HEK293 (cell line): ENCODE results near the gene CLCN1.

Experiments used
- CTCF ChIA-PET: fragments of 350-600 bp; formaldehyde crosslinking; extraction: SDS; loops from one replicate; lab custom pipeline; 2021; ENCODE audit warnings: antibody characterized with exemption; lab: Yijun Ruan, JAX
- POLR2A ChIA-PET: fragments of 300-600 bp; formaldehyde crosslinking; extraction: SDS; loops from one replicate; lab custom pipeline; 2020; ENCODE audit warnings: antibody characterized with exemption, inconsistent platforms; lab: Yijun Ruan, JAX
- H3K27ac ChIP-seq: fragments of 200-500 bp; sonication (Bioruptor generic); 2 replicates; pipeline ENCODE4 v1.5.1; 2014; ENCODE audit warnings: low read depth, low read length, control low read depth, inconsistent platforms; ENCODE audit errors: extremely low read depth
- H3K36me3 ChIP-seq, 2 experiments: fragments of 200-500 bp in 1 of 2; sonication (Bioruptor generic) in 1 of 2; 1 replicate in 1 of 2; 2 replicates in 1 of 2; pipeline ENCODE4 v1.5.1; 2014 to 2017; ENCODE audit warnings: inconsistent platforms in 2 of 2, low read length in 2 of 2; ENCODE audit not compliant: control insufficient read depth in 2 of 2, insufficient read depth in 1 of 2
- H3K4me1 ChIP-seq: fragments of 200-500 bp; sonication (Bioruptor generic); 2 replicates; pipeline ENCODE4 v1.5.1; 2014; ENCODE audit warnings: mild to moderate bottlenecking, low read length, inconsistent platforms; ENCODE audit not compliant: control insufficient read depth, insufficient read depth
- H3K4me3 ChIP-seq: 2 replicates; pipeline ENCODE4 v1.5.1; 2011; ENCODE audit warnings: low read depth, mild to moderate bottlenecking, control low read depth, low read length, moderate library complexity
- H3K9me3 ChIP-seq: fragments of 200-500 bp; sonication (Bioruptor generic); 2 replicates; pipeline ENCODE4 v1.5.1; 2014; ENCODE audit warnings: low read depth, low read length, inconsistent platforms; ENCODE audit not compliant: control insufficient read depth, insufficient read depth
- GLIS2 ChIP-seq: fragments of 450-650 bp; formaldehyde crosslinking; IDR thresholded peaks from 2 replicates; pipeline ENCODE4 v1.5.1; 2016; ENCODE audit warnings: missing biosample characterization, missing genetic modification characterization
- KLF9 ChIP-seq: fragments of 450-650 bp; formaldehyde crosslinking; IDR thresholded peaks from 2 replicates; pipeline ENCODE4 v1.5.1; 2016; ENCODE audit warnings: missing biosample characterization, missing genetic modification characterization, low read depth
- OVOL3 ChIP-seq: fragments of 450-650 bp; formaldehyde crosslinking; IDR thresholded peaks from 2 replicates; pipeline ENCODE4 v1.5.1; 2016; ENCODE audit warnings: missing biosample characterization, missing genetic modification characterization
- TCF7L2 ChIP-seq: IDR thresholded peaks from 2 replicates; pipeline ENCODE4 v1.6.1; 2011; ENCODE audit warnings: low read depth, mild to moderate bottlenecking, inconsistent platforms, low read length, moderate library complexity, borderline replicate concordance
- WT1 ChIP-seq: fragments of 450-650 bp; formaldehyde crosslinking; IDR thresholded peaks from 2 replicates; pipeline ENCODE4 v1.5.1; 2016; ENCODE audit warnings: missing biosample characterization, missing genetic modification characterization
- ZBTB10 ChIP-seq: fragments of 450-650 bp; formaldehyde crosslinking; IDR thresholded peaks from 2 replicates; pipeline ENCODE4 v1.5.1; 2016; ENCODE audit warnings: missing biosample characterization, missing genetic modification characterization
- ZBTB17 ChIP-seq: fragments of 450-650 bp; formaldehyde crosslinking; IDR thresholded peaks from 2 replicates; pipeline ENCODE4 v1.5.1; 2016; ENCODE audit warnings: missing biosample characterization, missing genetic modification characterization
- ZNF169 ChIP-seq: fragments of 450-650 bp; formaldehyde crosslinking; IDR thresholded peaks from 2 replicates; pipeline ENCODE4 v1.5.1; 2016; ENCODE audit warnings: missing biosample characterization, missing genetic modification characterization
- ZNF202 ChIP-seq: fragments of 450-650 bp; formaldehyde crosslinking; IDR thresholded peaks from 2 replicates; pipeline ENCODE4 v1.5.1; 2016; ENCODE audit warnings: missing biosample characterization, missing genetic modification characterization, borderline replicate concordance
- ZNF354C ChIP-seq: fragments of 450-650 bp; formaldehyde crosslinking; IDR thresholded peaks from 2 replicates; pipeline ENCODE4 v1.5.1; 2016; ENCODE audit warnings: missing biosample characterization, missing genetic modification characterization, low read depth, borderline replicate concordance
- ZNF514 ChIP-seq: fragments of 450-650 bp; formaldehyde crosslinking; IDR thresholded peaks from 2 replicates; pipeline ENCODE4 v1.5.1; 2016; ENCODE audit warnings: missing biosample characterization, missing genetic modification characterization
- ZNF629 ChIP-seq: fragments of 450-650 bp; formaldehyde crosslinking; IDR thresholded peaks from 2 replicates; pipeline ENCODE4 v1.5.1; 2017; ENCODE audit warnings: missing biosample characterization, missing genetic modification characterization
- ZNF664 ChIP-seq: fragments of 450-650 bp; formaldehyde crosslinking; IDR thresholded peaks from 2 replicates; pipeline ENCODE4 v1.5.1; 2016; ENCODE audit warnings: missing biosample characterization, missing genetic modification characterization
- ZNF707 ChIP-seq: fragments of 450-650 bp; formaldehyde crosslinking; IDR thresholded peaks from 2 replicates; pipeline ENCODE4 v1.5.1; 2016; ENCODE audit warnings: missing biosample characterization, missing genetic modification characterization
- ZNF837 ChIP-seq: fragments of 450-650 bp; formaldehyde crosslinking; IDR thresholded peaks from 2 replicates; pipeline ENCODE4 v1.5.1; 2016; ENCODE audit warnings: missing biosample characterization, missing genetic modification characterization
- ZSCAN30 ChIP-seq: fragments of 450-650 bp; IDR thresholded peaks from 2 replicates; pipeline ENCODE4 v1.5.1; 2018; ENCODE audit warnings: missing biosample characterization, mild to moderate bottlenecking, missing genetic modification characterization, moderate library complexity
- TF ChIP-seq, protein P1 (sequence below): fragments of 450-650 bp; formaldehyde crosslinking; IDR thresholded peaks from 2 replicates; pipeline ENCODE4 v1.5.1; 2017; ENCODE audit warnings: missing biosample characterization, mild to moderate bottlenecking, missing genetic modification characterization, moderate library complexity
- TF ChIP-seq, protein P2 (sequence below): fragments of 450-650 bp; formaldehyde crosslinking; conservative IDR thresholded peaks from 2 replicates; pipeline ENCODE4 v1.5.1; 2016; ENCODE audit warnings: low read depth, missing biosample characterization, missing genetic modification characterization
- TF ChIP-seq, protein P3 (sequence below): fragments of 450-650 bp; formaldehyde crosslinking; IDR thresholded peaks from 2 replicates; pipeline ENCODE4 v1.5.1; 2017; ENCODE audit warnings: missing biosample characterization, missing genetic modification characterization
- TF ChIP-seq, protein P4 (sequence below): fragments of 450-650 bp; formaldehyde crosslinking; IDR thresholded peaks from 2 replicates; pipeline ENCODE4 v1.5.1; 2016; ENCODE audit warnings: missing biosample characterization, missing genetic modification characterization, low read depth

CLCN1 gene

DNA sequence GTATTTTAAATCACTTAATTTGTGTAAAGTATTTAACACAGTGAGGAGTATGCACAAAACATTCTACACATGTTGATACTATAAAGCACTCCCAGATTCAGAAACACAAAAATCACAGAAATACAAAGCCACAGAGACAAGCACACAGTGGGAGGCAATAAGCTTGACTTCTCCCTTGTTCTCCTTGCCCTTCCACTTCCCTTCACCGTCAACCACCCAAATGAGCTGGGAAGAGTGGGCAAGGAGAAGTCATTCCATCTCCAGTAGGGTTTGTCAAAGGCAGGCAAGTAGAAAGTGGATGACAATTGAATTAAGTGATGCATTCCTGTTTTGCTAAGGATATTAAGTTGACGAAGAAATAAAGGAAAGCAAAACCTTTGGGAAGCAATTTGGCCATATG, 35.3 kb upstream of the CLCN1 start:
- Histone ChIP-seq H3K9me3 (no peaks in the 10 kb centered on the region), H3K36me3 (no peaks in the 10 kb centered on the region), H3K4me3 (no peak overlapping the region), H3K4me1 (no peaks in the 10 kb centered on the region), H3K27ac (no peak overlapping the region)
- TF ChIP-seq, protein P1, sequence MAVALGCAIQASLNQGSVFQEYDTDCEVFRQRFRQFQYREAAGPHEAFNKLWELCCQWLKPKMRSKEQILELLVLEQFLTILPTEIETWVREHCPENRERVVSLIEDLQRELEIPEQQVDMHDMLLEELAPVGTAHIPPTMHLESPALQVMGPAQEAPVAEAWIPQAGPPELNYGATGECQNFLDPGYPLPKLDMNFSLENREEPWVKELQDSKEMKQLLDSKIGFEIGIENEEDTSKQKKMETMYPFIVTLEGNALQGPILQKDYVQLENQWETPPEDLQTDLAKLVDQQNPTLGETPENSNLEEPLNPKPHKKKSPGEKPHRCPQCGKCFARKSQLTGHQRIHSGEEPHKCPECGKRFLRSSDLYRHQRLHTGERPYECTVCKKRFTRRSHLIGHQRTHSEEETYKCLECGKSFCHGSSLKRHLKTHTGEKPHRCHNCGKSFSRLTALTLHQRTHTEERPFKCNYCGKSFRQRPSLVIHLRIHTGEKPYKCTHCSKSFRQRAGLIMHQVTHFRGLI (tag by site-specific recombination): no peak
- TF ChIP-seq, protein P2, sequence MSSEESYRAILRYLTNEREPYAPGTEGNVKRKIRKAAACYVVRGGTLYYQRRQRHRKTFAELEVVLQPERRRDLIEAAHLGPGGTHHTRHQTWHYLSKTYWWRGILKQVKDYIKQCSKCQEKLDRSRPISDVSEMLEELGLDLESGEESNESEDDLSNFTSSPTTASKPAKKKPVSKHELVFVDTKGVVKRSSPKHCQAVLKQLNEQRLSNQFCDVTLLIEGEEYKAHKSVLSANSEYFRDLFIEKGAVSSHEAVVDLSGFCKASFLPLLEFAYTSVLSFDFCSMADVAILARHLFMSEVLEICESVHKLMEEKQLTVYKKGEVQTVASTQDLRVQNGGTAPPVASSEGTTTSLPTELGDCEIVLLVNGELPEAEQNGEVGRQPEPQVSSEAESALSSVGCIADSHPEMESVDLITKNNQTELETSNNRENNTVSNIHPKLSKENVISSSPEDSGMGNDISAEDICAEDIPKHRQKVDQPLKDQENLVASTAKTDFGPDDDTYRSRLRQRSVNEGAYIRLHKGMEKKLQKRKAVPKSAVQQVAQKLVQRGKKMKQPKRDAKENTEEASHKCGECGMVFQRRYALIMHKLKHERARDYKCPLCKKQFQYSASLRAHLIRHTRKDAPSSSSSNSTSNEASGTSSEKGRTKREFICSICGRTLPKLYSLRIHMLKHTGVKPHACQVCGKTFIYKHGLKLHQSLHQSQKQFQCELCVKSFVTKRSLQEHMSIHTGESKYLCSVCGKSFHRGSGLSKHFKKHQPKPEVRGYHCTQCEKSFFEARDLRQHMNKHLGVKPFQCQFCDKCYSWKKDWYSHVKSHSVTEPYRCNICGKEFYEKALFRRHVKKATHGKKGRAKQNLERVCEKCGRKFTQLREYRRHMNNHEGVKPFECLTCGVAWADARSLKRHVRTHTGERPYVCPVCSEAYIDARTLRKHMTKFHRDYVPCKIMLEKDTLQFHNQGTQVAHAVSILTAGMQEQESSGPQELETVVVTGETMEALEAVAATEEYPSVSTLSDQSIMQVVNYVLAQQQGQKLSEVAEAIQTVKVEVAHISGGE (tag by site-specific recombination): no peak
- TF ChIP-seq ZNF837 (tag by site-specific recombination) (no peak), ZNF354C (tag by site-specific recombination) (no peak), ZNF202 (tag by site-specific recombination) (no peak), KLF9 (no peak), ZSCAN30 (tag by site-specific recombination) (no peak), TCF7L2 (no peak), ZNF629 (tag by site-specific recombination) (no peak), OVOL3 (tag by site-specific recombination) (no peak), ZNF169 (tag by site-specific recombination) (no peak), ZBTB10 (tag by site-specific recombination) (no peak), ZBTB17 (no peak), ZNF514 (tag by site-specific recombination) (no peak), ZNF707 (tag by site-specific recombination) (no peak), WT1 (tag by site-specific recombination) (no peak), ZNF664 (tag by site-specific recombination) (no peak), GLIS2 (tag by site-specific recombination) (no peak)
- TF ChIP-seq, protein P3, sequence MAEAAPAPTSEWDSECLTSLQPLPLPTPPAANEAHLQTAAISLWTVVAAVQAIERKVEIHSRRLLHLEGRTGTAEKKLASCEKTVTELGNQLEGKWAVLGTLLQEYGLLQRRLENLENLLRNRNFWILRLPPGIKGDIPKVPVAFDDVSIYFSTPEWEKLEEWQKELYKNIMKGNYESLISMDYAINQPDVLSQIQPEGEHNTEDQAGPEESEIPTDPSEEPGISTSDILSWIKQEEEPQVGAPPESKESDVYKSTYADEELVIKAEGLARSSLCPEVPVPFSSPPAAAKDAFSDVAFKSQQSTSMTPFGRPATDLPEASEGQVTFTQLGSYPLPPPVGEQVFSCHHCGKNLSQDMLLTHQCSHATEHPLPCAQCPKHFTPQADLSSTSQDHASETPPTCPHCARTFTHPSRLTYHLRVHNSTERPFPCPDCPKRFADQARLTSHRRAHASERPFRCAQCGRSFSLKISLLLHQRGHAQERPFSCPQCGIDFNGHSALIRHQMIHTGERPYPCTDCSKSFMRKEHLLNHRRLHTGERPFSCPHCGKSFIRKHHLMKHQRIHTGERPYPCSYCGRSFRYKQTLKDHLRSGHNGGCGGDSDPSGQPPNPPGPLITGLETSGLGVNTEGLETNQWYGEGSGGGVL: no peak
- TF ChIP-seq, protein P4, sequence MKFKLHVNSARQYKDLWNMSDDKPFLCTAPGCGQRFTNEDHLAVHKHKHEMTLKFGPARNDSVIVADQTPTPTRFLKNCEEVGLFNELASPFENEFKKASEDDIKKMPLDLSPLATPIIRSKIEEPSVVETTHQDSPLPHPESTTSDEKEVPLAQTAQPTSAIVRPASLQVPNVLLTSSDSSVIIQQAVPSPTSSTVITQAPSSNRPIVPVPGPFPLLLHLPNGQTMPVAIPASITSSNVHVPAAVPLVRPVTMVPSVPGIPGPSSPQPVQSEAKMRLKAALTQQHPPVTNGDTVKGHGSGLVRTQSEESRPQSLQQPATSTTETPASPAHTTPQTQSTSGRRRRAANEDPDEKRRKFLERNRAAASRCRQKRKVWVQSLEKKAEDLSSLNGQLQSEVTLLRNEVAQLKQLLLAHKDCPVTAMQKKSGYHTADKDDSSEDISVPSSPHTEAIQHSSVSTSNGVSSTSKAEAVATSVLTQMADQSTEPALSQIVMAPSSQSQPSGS (tag by site-specific recombination): no peak
- POLR2A ChIA-PET: interaction anchor here (1.2 to 1.6 kb wide), 2 partner anchors 8 to 17 kb away, joined by 4 to 8 read pairs; partner anchors contain the start of genes CASP2 and GSTK1
- CTCF ChIA-PET: interaction anchor here (1.9 to 2.0 kb wide), 2 partner anchors 19 to 40 kb away, joined by 5 to 7 read pairs; no protein-coding TSS in a partner anchor
